ENCODE data around the gene APCS. TPM values are rescaled to one million over a fixed set of nuclear protein-coding genes. Genes with fewer than 3 reads are reported as not detected.

Gene APCS
- total RNA-seq, 1 experiment from 2014 or later, result 0.42 TPM

- RAD21 ChIA-PET (ENCODE audit: low non-redundant PET in 1 of 2, low total read pairs in 2 of 2, uncharacterized antibody in 2 of 2, unreplicated experiment in 2 of 2), result no interaction called here
- POLR2A ChIA-PET, result no interaction called here
- no peaks in the 10 kb centered on the region for H3K4me1 ChIP-seq (ENCODE audit: control insufficient read depth in 1 of 2, insufficient read depth in 2 of 2, low read length in 2 of 2)
- H3K4me3 ChIP-seq (replicated peaks in 1 of 2; ENCODE audit: low read depth in 1 of 2, low read length in 2 of 2), result no peak overlapping the region
- H3K9me3 ChIP-seq (ENCODE audit: control insufficient read depth in 1 of 2, insufficient read depth in 1 of 2, low read depth in 1 of 2, low read length in 2 of 2), result no peaks in the 10 kb centered on the region
- no peak overlapping the region for H3K4me2 ChIP-seq (ENCODE audit: low read length)
- no peaks in the 10 kb centered on the region for H4K20me1 ChIP-seq (ENCODE audit: insufficient read depth)
- TF ChIP-seq CEBPB (IDR thresholded peaks at IDR 0.05; ENCODE audit: low read depth), result no peak
- TF ChIP-seq CBX3 (IDR thresholded peaks at IDR 0.05; ENCODE audit: low read depth), result no peak
- no peak for TF ChIP-seq EGR1 (IDR thresholded peaks at IDR 0.05; ENCODE audit: low read depth)
- TF ChIP-seq RAD21 (IDR thresholded peaks at IDR 0.05; ENCODE audit: low read depth), result no peak
- TF ChIP-seq MAX (IDR thresholded peaks at IDR 0.05), result no peak
- no peak for TF ChIP-seq SP1 (IDR thresholded peaks at IDR 0.05; ENCODE audit: low read depth)
- TF ChIP-seq POLR2A (IDR thresholded peaks at IDR 0.05; ENCODE audit: borderline replicate concordance, extremely low read depth, insufficient read depth, insufficient read length), result no peak
- TF ChIP-seq YY1 (IDR thresholded peaks at IDR 0.05; ENCODE audit: extremely low read depth, insufficient replicate concordance, low read depth, low read length), result no peak
- no peak for TF ChIP-seq SIN3A (IDR thresholded peaks at IDR 0.05; ENCODE audit: low read depth)
- TF ChIP-seq EZH2 (IDR thresholded peaks at IDR 0.05), result no peak
- no peak for TF ChIP-seq ZNF274 (IDR thresholded peaks at IDR 0.05; ENCODE audit: low read depth, low read length)
- TF ChIP-seq TCF7L2 (IDR thresholded peaks at IDR 0.05; ENCODE audit: borderline replicate concordance, extremely low read depth, insufficient read depth, insufficient read length), result no peak
- TF ChIP-seq ATF3 (IDR thresholded peaks at IDR 0.05), result no peak
- no peak for TF ChIP-seq FOSL1 (IDR thresholded peaks at IDR 0.05; ENCODE audit: low read depth)
- H3K79me2 ChIP-seq (ENCODE audit: insufficient read depth, low read length), result no peaks in the 10 kb centered on the region
- H3K36me3 ChIP-seq (ENCODE audit: control insufficient read depth in 1 of 2, insufficient read depth in 2 of 2, low read length in 2 of 2), result no peaks in the 10 kb centered on the region
- DNase-seq (ENCODE audit: low read depth, low spot score) (no peak), ATAC-seq (no peak)
- BruUV-seq (replicated peaks), result no TSS peak
- no peaks in the 10 kb centered on the region for H3K9me2 ChIP-seq (ENCODE audit: insufficient read depth)
- intact Hi-C loops (cut with micrococcal nuclease), result no loop called here
- H2AFZ ChIP-seq (ENCODE audit: low read depth, low read length, poor library complexity, severe bottlenecking), result no peak overlapping the region
- H3K27ac ChIP-seq (ENCODE audit: low read depth, low read length), result no peak overlapping the region
- H3K27me3 ChIP-seq (ENCODE audit: insufficient read depth, low read length), result peaks cover 7% of the 10 kb centered on the region
- CTCF ChIA-PET, result no interaction called here
- H3K9ac ChIP-seq (ENCODE audit: low read length), result no peak overlapping the region
Measured at GRCh38 chr1:159581422-159581821, 6.2 kb upstream of the APCS start.

Measured in HCT116 (cell line).